Loucy (cell line): ENCODE measurements around the gene TIPIN.

Experiments used
- H2AFZ ChIP-seq: fragments of 200-600 bp; sonication (generic); 2 replicates; pipeline ENCODE4 v1.6.0; 2016; ENCODE audit warnings: antibody characterized with exemption, mild to moderate bottlenecking, low read length, moderate library complexity
- H3F3A ChIP-seq: fragments of 200-600 bp; 2 replicates; pipeline ENCODE4 v1.6.0; 2016; ENCODE audit warnings: antibody characterized with exemption, low read depth, mild to moderate bottlenecking
- H3K27me3 ChIP-seq: fragments of 200-600 bp; sonication (generic); 2 replicates; pipeline ENCODE4 v1.6.1; 2014; ENCODE audit warnings: low read length, mild to moderate bottlenecking; ENCODE audit not compliant: insufficient read depth, poor library complexity, severe bottlenecking
- H3K36me3 ChIP-seq: fragments of 200-600 bp; sonication (generic); 2 replicates; pipeline ENCODE4 v1.6.1; 2016; ENCODE audit warnings: low read length; ENCODE audit not compliant: insufficient read depth
- H3K4me1 ChIP-seq: fragments of 200-600 bp; sonication (generic); 2 replicates; pipeline ENCODE4 v1.5.1; 2014; ENCODE audit warnings: low read length, mild to moderate bottlenecking; ENCODE audit not compliant: insufficient read depth, poor library complexity, severe bottlenecking
- H3K4me2 ChIP-seq: fragments of 200-600 bp; sonication (generic); 2 replicates; pipeline ENCODE4 v1.6.0; 2014; ENCODE audit warnings: antibody characterized with exemption, low read length, low read depth, mild to moderate bottlenecking; ENCODE audit not compliant: poor library complexity, severe bottlenecking
- H3K4me3 ChIP-seq: fragments of 200-600 bp; sonication (generic); 2 replicates; pipeline ENCODE4 v1.5.1; 2014; ENCODE audit warnings: low read length, mild to moderate bottlenecking, mixed read lengths; ENCODE audit not compliant: poor library complexity, severe bottlenecking
- H3K79me2 ChIP-seq: fragments of 200-600 bp; sonication (generic); 2 replicates; pipeline ENCODE4 v1.6.1; 2014; ENCODE audit warnings: low read length; ENCODE audit not compliant: insufficient read depth
- H3K9ac ChIP-seq: fragments of 200-600 bp; sonication (generic); 2 replicates; pipeline ENCODE4 v1.6.0; 2014; ENCODE audit warnings: mild to moderate bottlenecking, low read depth, low read length, moderate library complexity; ENCODE audit not compliant: poor library complexity, severe bottlenecking
- H3K9me2 ChIP-seq: fragments of 200-600 bp; sonication (generic); replicated peaks from 2 replicates; pipeline ENCODE4 v1.6.1; 2016; ENCODE audit warnings: low read depth, low read length, mixed read lengths
- H3K9me3 ChIP-seq: fragments of 200-600 bp; sonication (generic); 2 replicates; pipeline ENCODE4 v1.6.1; 2014; ENCODE audit warnings: mild to moderate bottlenecking, antibody characterized with exemption, low read length, low read depth; ENCODE audit not compliant: insufficient read depth
- H4K20me1 ChIP-seq: fragments of 200-600 bp; sonication (generic); 2 replicates; pipeline ENCODE4 v1.6.0; 2014; ENCODE audit warnings: antibody characterized with exemption, low read length, mild to moderate bottlenecking; ENCODE audit not compliant: insufficient read depth, poor library complexity, severe bottlenecking
- CTCF ChIP-seq: fragments of 200-600 bp; sonication (generic); conservative IDR thresholded peaks from 2 replicates; pipeline ENCODE4 v1.5.1; 2014; ENCODE audit warnings: mild to moderate bottlenecking, antibody characterized with exemption, low read length
- EZH2phosphoT487 ChIP-seq: fragments of 200-600 bp; IDR thresholded peaks from 2 replicates; pipeline ENCODE4 v1.6.1; 2018; ENCODE audit warnings: antibody characterized with exemption, mild to moderate bottlenecking, moderate library complexity, borderline replicate concordance

TIPIN gene

DNA sequence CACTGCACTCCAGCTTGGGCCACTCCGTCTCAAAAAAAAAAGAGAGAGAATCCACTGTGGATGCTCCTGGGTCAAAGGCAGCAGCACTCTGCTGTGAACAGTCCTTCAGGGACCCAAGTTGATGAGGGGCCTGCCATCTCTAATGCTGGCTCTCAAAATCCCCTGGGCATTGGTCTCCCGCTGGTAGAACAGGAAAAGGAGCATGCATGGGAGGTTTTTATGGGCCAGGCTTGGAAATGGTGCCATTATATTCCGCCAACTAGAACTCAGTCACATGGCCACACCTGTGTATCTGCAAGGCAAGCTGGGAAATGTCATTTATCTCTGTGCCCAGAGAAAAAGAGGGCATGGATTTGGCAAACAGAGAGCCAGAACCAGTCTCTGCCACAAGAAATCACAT is 66.5 kb downstream of the TIPIN start:
- peaks cover 26% of the 10 kb centered on the region for H3K79me2 ChIP-seq
- no peak overlapping the region for H3K4me3 ChIP-seq
- H3K27me3 ChIP-seq = no peaks in the 10 kb centered on the region
- no peak overlapping the region for H2AFZ ChIP-seq
- H3K9me3 ChIP-seq = no peaks in the 10 kb centered on the region
- H3K4me2 ChIP-seq = no peak overlapping the region
- H3F3A ChIP-seq = peaks cover 5% of the 10 kb centered on the region; the same call in 1 of the 2 replicates
- H3K4me1 ChIP-seq = peaks cover 32% of the 10 kb centered on the region
- no peaks in the 10 kb centered on the region for H3K9me2 ChIP-seq
- H3K9ac ChIP-seq = no peak overlapping the region
- no peaks in the 10 kb centered on the region for H3K36me3 ChIP-seq
- H4K20me1 ChIP-seq = peaks cover 7% of the 10 kb centered on the region
- no peak for TF ChIP-seq CTCF
- TF ChIP-seq EZH2phosphoT487 = no peak

GRCh38 chr15:66288551-66289185 is 67.8 kb downstream of the TIPIN start:
- Histone ChIP-seq H3K9me2 (no peaks in the 10 kb centered on the region), H3K27me3 (no peaks in the 10 kb centered on the region), H3K4me2 (no peak overlapping the region), H4K20me1 (no peaks in the 10 kb centered on the region), H3K9me3 (no peaks in the 10 kb centered on the region), H3K79me2 (peaks cover 15% of the 10 kb centered on the region), H3K4me1 (peaks cover 22% of the 10 kb centered on the region), H3K9ac (no peak overlapping the region), H2AFZ (no peak overlapping the region), H3K4me3 (no peak overlapping the region), H3F3A (no peaks in the 10 kb centered on the region), H3K36me3 (no peaks in the 10 kb centered on the region)
- TF ChIP-seq EZH2phosphoT487 (no peak), CTCF (no peak)

- Histone ChIP-seq H3K9me3 (no peaks in the 10 kb centered on the region), H3K4me3 (no peak overlapping the region), H3K36me3 (no peaks in the 10 kb centered on the region), H3F3A (no peaks in the 10 kb centered on the region), H3K27me3 (no peaks in the 10 kb centered on the region), H2AFZ (no peak overlapping the region), H4K20me1 (no peaks in the 10 kb centered on the region), H3K9ac (no peak overlapping the region), H3K4me1 (peaks cover 22% of the 10 kb centered on the region), H3K9me2 (no peaks in the 10 kb centered on the region), H3K79me2 (peaks cover 13% of the 10 kb centered on the region), H3K4me2 (no peak overlapping the region)
- no peak for TF ChIP-seq CTCF
- no peak for TF ChIP-seq EZH2phosphoT487
Measured at GRCh38 chr15:66288093-66288492, 68.4 kb downstream of the TIPIN start.
